Choroid plexus epithelial cell (primary cell): ENCODE measurements around the gene PLCB1.

ENCODE experiments used
- DNase-seq: peaks from one replicate; pipeline ENCODE4 v3.0.0-alpha.2; 2010; ENCODE audit warnings: low read depth
- H3K4me3 ChIP-seq: 2 replicates; pipeline ENCODE4 v1.5.1; 2011; ENCODE audit warnings: low read depth, mild to moderate bottlenecking, control low read depth, low read length, moderate library complexity
- TF ChIP-seq, protein P1 (sequence below): conservative IDR thresholded peaks from 2 replicates; pipeline ENCODE4 v1.5.1; 2011; ENCODE audit warnings: low read depth, mild to moderate bottlenecking, control low read depth, inconsistent platforms, low read length, moderate library complexity

PLCB1 gene

DNA sequence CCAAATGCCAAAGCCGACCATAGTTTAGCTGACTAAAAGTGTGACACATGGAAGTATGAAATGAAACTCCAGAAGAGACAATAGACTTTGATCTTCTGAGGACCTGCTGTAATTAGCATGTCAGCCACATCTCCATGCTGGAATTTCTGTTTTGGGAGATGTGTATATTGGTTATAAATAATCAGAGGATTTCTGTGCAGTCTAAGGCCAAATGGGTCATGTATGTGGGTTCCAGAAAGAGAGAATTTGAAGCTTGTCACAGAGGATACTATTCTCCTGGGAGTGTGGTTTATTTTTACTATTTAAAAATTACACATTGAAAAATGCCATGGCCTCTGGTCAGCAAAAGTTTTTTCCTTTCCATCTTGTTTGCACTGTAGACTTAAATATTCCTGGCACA, 531.4 kb downstream of the PLCB1 start:
- no peak for DNase-seq
- no peak overlapping the region for H3K4me3 ChIP-seq
- TF ChIP-seq, protein P1, sequence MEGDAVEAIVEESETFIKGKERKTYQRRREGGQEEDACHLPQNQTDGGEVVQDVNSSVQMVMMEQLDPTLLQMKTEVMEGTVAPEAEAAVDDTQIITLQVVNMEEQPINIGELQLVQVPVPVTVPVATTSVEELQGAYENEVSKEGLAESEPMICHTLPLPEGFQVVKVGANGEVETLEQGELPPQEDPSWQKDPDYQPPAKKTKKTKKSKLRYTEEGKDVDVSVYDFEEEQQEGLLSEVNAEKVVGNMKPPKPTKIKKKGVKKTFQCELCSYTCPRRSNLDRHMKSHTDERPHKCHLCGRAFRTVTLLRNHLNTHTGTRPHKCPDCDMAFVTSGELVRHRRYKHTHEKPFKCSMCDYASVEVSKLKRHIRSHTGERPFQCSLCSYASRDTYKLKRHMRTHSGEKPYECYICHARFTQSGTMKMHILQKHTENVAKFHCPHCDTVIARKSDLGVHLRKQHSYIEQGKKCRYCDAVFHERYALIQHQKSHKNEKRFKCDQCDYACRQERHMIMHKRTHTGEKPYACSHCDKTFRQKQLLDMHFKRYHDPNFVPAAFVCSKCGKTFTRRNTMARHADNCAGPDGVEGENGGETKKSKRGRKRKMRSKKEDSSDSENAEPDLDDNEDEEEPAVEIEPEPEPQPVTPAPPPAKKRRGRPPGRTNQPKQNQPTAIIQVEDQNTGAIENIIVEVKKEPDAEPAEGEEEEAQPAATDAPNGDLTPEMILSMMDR = no peak

DNA sequence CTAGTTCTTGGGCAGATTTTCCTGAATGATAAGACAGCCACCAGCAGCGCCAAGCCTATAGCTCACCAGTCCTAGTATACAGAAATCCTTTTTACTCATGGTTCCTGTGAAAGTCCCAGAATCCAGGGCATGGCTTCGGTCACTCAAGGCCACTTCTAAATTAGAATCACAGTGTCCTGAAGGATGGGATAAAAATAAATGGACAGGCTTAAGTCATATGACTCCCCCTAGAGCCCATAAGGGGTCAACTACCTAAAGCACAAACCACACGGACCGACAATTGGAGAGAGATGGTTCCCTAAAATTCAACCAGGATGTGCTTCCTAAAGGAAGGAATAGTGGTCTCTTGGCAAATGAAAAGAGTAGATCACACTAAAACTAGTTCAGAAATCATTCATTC, 532.7 kb downstream of the PLCB1 start:
- H3K4me3 ChIP-seq = no peak overlapping the region
- TF ChIP-seq, protein P1 = no peak
- no peak for DNase-seq

- no peak overlapping the region for H3K4me3 ChIP-seq
- TF ChIP-seq, protein P1 = no peak
- DNase-seq = no peak
These were observed 535.2 kb downstream of the PLCB1 start for GRCh38 chr20:8667306-8667705.

GRCh38 chr20:8670207-8670892, 538.3 kb downstream of the PLCB1 start:
- DNase-seq = no peak
- TF ChIP-seq, protein P1 = no peak
- no peak overlapping the region for H3K4me3 ChIP-seq

- H3K4me3 ChIP-seq = no peak overlapping the region
- DNase-seq = no peak
- TF ChIP-seq, protein P1 = no peak
These were observed 538.8 kb downstream of the PLCB1 start for GRCh38 chr20:8670893-8671215.

DNA sequence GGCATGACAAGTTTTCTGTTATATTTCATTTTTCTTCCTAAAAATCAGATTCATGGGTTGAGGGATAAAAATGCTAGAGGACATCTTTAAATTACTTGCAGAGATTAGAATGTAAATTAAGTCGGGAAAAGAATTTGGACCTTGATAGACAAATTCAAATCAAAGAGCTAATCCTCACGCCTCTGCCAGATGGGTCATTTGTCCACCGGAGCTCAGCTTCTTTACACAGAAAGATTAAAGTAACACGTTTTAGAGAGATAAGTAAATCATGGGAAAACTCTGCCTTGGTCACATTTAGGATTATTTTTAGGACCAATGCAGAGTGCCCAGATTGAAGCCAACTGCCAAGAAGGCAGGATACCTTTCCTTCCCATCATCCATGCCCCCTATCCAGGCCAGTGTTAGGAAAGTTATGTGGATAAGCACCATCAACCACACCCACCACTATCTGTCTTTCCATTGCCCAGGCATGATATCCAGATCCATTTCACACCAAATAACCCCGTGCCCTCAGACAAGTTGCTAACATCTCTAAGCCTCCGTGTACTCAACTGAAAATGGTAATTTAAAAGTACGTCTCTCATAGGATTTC, 539.4 kb downstream of the PLCB1 start:
- no peak overlapping the region for H3K4me3 ChIP-seq
- TF ChIP-seq, protein P1 = no peak
- no peak for DNase-seq

- no peak overlapping the region for H3K4me3 ChIP-seq
- TF ChIP-seq, protein P1 = no peak
- no peak for DNase-seq
These were observed 541.0 kb downstream of the PLCB1 start for GRCh38 chr20:8673116-8673515.
